ENCODE measurements around the gene PFKP.

PFKP gene

DNA sequence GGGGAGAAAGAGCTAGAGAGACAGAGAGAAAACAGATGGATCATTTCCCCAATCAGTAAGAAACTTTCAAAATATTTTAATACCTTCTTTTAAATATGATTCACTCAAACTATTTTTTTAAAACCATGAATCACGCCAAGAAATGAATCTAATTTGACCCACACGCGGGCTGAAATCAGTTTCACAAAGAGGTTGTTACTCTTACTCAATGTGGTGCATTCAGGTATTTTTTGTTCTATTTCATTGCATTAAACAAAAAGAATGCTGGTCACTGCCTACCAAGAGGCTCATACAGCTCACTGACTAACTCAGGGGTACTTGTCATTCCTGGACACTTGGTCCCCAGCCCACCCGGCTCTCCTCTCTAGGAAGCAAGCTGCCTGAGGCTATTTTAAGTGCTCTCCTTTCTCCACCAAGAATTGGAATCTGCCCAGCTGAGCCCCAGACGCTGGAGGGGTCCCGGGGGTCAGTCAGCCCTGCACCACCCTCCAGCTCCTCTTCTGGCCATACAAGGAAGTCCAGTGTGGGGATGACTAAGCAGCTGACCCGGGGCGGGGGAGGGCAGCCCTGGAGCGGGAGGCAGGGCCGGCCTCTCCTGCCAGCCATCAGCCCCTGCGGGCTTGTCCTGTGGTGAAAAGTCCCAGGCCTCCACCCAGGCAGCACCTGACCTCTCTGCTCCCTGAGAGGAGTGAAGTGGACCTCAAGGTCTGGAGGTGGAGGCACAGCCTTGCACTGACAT is 21.7 kb upstream of the PFKP start:
- TF ChIP-seq, protein P1, sequence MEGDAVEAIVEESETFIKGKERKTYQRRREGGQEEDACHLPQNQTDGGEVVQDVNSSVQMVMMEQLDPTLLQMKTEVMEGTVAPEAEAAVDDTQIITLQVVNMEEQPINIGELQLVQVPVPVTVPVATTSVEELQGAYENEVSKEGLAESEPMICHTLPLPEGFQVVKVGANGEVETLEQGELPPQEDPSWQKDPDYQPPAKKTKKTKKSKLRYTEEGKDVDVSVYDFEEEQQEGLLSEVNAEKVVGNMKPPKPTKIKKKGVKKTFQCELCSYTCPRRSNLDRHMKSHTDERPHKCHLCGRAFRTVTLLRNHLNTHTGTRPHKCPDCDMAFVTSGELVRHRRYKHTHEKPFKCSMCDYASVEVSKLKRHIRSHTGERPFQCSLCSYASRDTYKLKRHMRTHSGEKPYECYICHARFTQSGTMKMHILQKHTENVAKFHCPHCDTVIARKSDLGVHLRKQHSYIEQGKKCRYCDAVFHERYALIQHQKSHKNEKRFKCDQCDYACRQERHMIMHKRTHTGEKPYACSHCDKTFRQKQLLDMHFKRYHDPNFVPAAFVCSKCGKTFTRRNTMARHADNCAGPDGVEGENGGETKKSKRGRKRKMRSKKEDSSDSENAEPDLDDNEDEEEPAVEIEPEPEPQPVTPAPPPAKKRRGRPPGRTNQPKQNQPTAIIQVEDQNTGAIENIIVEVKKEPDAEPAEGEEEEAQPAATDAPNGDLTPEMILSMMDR (IDR thresholded peaks at IDR 0.05; ENCODE audit: control extremely low read depth, extremely low read depth, low read depth, missing control alignments) = no peak
- ChIA-PET POLR2A (no interaction called here), CTCF (interaction anchor here (1.6 to 5.5 kb wide), 5 partner anchors 9 to 118 kb away, joined by 3 to 106 read pairs (median 18); no protein-coding TSS in a partner anchor)
- DNase-seq (ENCODE audit: extremely low spot score) = no peak

DNA sequence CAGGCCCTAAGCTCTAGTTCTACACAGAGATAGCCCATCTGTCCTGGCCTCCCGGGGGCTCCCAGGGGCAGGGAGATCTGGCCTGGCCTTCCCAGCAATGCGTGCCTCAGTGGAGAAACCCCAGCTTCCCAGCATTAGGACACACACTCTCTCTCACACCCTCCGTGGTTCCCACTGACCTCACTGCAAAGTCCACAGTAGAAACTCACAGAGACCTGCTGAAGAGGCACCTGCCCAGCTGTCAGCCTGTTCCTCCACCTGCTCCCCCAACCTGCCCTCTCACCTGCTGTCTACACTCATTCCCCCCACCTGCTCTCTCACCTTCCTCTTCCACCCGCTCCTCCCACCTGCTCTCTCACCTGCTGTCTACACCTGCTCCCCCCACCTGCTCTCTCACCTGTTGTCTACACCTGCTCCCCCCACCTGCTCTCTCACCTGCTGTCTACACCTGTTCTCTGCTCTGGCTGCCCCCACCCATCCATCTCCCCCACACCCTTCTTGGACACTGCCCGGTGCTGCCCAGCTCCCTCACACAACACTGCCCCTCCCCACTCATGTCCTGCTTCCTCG is 21.1 kb upstream of the PFKP start:
- TF ChIP-seq, protein P1 (IDR thresholded peaks at IDR 0.05; ENCODE audit: control extremely low read depth, extremely low read depth, low read depth, missing control alignments) = no peak
- CTCF ChIA-PET = interaction anchor here (2.5 to 5.5 kb wide), 2 partner anchors 24 to 119 kb away, joined by 7 to 106 read pairs; no protein-coding TSS in a partner anchor
- POLR2A ChIA-PET = no interaction called here
- DNase-seq (ENCODE audit: extremely low spot score) = no peak

- no peak for DNase-seq (ENCODE audit: extremely low spot score)
- CTCF ChIA-PET = interaction anchor here (0.7 to 5.5 kb wide), 2 partner anchors 119 to 1294 kb away, joined by 3 to 106 read pairs; no protein-coding TSS in a partner anchor
- TF ChIP-seq, protein P1 (IDR thresholded peaks at IDR 0.05; ENCODE audit: control extremely low read depth, extremely low read depth, low read depth, missing control alignments) = no peak
- POLR2A ChIA-PET = no interaction called here
These were observed 20.3 kb upstream of the PFKP start for GRCh38 chr10:3046981-3047547.

- POLR2A ChIA-PET = no interaction called here
- CTCF ChIA-PET = interaction anchor here (0.7 kb wide), 1 partner anchor 1295 kb away, joined by 3 read pairs; no protein-coding TSS in a partner anchor
- DNase-seq (ENCODE audit: extremely low spot score) = no peak
- TF ChIP-seq, protein P1 (IDR thresholded peaks at IDR 0.05; ENCODE audit: control extremely low read depth, extremely low read depth, low read depth, missing control alignments) = no peak
These were observed 19.8 kb upstream of the PFKP start for GRCh38 chr10:3047596-3047995.

DNA sequence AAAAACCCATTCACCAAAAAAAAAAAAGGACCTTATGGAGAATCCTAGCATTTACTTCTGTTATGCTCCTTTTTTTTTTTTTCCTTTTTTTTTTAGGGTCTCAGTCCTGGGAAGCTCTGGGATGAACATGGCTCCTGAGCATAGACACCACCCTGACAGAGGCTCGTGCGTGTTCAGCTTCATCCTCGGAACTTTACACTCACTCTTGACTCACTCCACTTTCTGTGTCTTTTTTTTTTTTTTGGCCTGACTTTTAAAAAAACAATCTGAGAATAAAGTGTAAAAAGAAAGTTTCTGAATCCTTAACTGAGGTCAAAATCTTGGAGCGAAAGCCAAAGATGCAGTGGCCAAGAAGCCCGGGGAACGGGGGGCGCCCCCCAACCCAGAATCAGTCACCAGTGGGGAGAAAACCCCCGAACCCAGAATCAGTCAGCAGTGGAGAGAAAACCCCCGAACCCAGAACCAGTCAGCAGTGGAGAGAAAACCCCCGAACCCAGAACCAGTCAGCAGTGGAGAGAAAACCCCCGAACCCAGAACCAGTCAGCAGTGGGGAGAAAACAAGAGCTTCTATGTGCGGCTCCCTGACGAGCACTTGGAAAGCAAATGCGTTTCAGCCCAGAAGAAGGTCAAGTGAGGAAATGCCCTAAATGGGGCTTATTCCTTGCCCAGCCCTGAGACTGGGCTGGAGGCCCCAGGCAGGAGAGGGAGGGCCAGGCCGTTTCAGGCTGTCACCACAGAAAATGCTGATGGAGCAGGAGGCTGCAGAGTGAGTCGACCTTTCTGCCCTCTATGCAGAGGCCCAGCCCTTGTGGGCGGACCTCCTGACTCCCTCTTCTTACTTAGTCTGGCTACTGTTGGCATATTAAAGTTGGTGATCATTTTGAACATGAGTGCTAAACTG is 19.0 kb upstream of the PFKP start:
- no peak for DNase-seq (ENCODE audit: extremely low spot score)
- CTCF ChIA-PET = no interaction called here

More for the DNA sequence above, 19.0 kb upstream of the PFKP start:
- TF ChIP-seq, protein P1 (IDR thresholded peaks at IDR 0.05; ENCODE audit: control extremely low read depth, extremely low read depth, low read depth, missing control alignments) = no peak
- POLR2A ChIA-PET = no interaction called here

All from GM10248 (cell line).